Occipital lobe (tissue), 2 donors: Measurements from ENCODE around the gene RAD51B. TPM values are rescaled to one million over a fixed set of nuclear protein-coding genes. Genes with fewer than 3 reads are reported as not detected.

Experiments
- DNase-seq: peaks from one replicate; lab custom pipeline; 2025; lab: John Stamatoyannopoulos, UW
- total RNA-seq: library from RNA; depleted of rRNA; stranded (reverse); fragments of >200 nt; gene quantifications from one replicate; pipeline ENCODE4 v1.2.3, GENCODE V29; 2014

RAD51B gene
- total RNA-seq, 1 donor from 2014 or later, result 9.8 TPM

- DNase-seq, result no peak
Measured at GRCh38 chr14:68503186-68503825, 683.7 kb downstream of the RAD51B start.

- no peak for DNase-seq
Measured at GRCh38 chr14:68504861-68505260, 685.3 kb downstream of the RAD51B start.

GRCh38 chr14:68506021-68506644 is 686.6 kb downstream of the RAD51B start:
- no peak for DNase-seq

GRCh38 chr14:68506645-68507419 is 687.3 kb downstream of the RAD51B start:
- DNase-seq, result no peak

- no peak for DNase-seq
Measured at GRCh38 chr14:68507544-68508081, 688.0 kb downstream of the RAD51B start.

- no peak for DNase-seq
Measured at GRCh38 chr14:68508581-68508980, 689.0 kb downstream of the RAD51B start.

- DNase-seq, result no peak
Measured at GRCh38 chr14:68509188-68509983, 689.8 kb downstream of the RAD51B start.

GRCh38 chr14:68510201-68511128 is 690.9 kb downstream of the RAD51B start:
- DNase-seq, result no peak

GRCh38 chr14:68511129-68512047 is 691.8 kb downstream of the RAD51B start:
- DNase-seq, result no peak

GRCh38 chr14:68512088-68512487 is 692.5 kb downstream of the RAD51B start:
- DNase-seq, result no peak

GRCh38 chr14:68513137-68513536 is 693.6 kb downstream of the RAD51B start:
- no peak for DNase-seq

GRCh38 chr14:68513838-68514607 is 694.4 kb downstream of the RAD51B start:
- DNase-seq, result no peak

GRCh38 chr14:68514608-68515194 is 695.1 kb downstream of the RAD51B start:
- no peak for DNase-seq

GRCh38 chr14:68516342-68516741 is 696.8 kb downstream of the RAD51B start:
- DNase-seq, result no peak

GRCh38 chr14:68518166-68518565 is 698.6 kb downstream of the RAD51B start:
- DNase-seq, result no peak

- DNase-seq, result no peak
Measured at GRCh38 chr14:68518761-68519670, 699.4 kb downstream of the RAD51B start.

GRCh38 chr14:68519671-68520187 is 700.1 kb downstream of the RAD51B start:
- no peak for DNase-seq
